Panc1 (cell line): ENCODE data around the gene GTPBP4. TPM values are rescaled to one million over a fixed set of nuclear protein-coding genes. Genes with fewer than 3 reads are reported as not detected.

Source experiments
- ATAC-seq: fragments of 200-7000 bp; cut with Tn5 transposase; 2 replicates; pipeline ENCODE4 v1.9.1; 2020; ENCODE audit warnings: mild to moderate bottlenecking, moderate library complexity
- BruUV-seq: library from RNA; stranded (reverse); fragments of 400-500 nt; replicated peaks from 2 replicates; lab custom pipeline; 2021; lab: Mats Ljungman, UMichigan
- CTCF ChIA-PET: fragments of 300-600 bp; sonication (Branson Sonifier 250); formaldehyde crosslinking; loops from one replicate; lab custom pipeline; 2022; ENCODE audit warnings: antibody characterized with exemption; lab: Charles Lee
- POLR2A ChIA-PET: fragments of 300-600 bp; sonication (Branson Sonifier 250); formaldehyde crosslinking; loops from one replicate; lab custom pipeline; 2022; ENCODE audit warnings: antibody characterized with exemption; lab: Charles Lee
- DNase-seq: peaks from one replicate; pipeline ENCODE4 v3.0.0-alpha.2; 2010; ENCODE audit warnings: low read depth, low spot score
- H3K27ac ChIP-seq: 2 replicates; pipeline ENCODE4 v1.5.1; 2011; ENCODE audit warnings: mild to moderate bottlenecking, low read length, inconsistent platforms
- H3K27me3 ChIP-seq: fragments of 200-500 bp; sonication (Bioruptor generic); 2 replicates; pipeline ENCODE4 v1.6.0; 2014; ENCODE audit warnings: low read length, inconsistent platforms; ENCODE audit not compliant: control insufficient read depth, insufficient read depth
- H3K36me3 ChIP-seq: fragments of 200-500 bp; sonication (Bioruptor generic); 2 replicates; pipeline ENCODE4 v1.5.1; 2014; ENCODE audit warnings: inconsistent platforms, mild to moderate bottlenecking, low read length, moderate library complexity; ENCODE audit not compliant: control insufficient read depth, insufficient read depth
- H3K4me1 ChIP-seq: 2 replicates; pipeline ENCODE4 v1.5.1; 2011; ENCODE audit warnings: inconsistent platforms, mild to moderate bottlenecking, low read length, moderate library complexity; ENCODE audit not compliant: control insufficient read depth, insufficient read depth
- H3K4me3 ChIP-seq, 2 experiments: 2 replicates each; pipeline ENCODE4 v1.5.1; 2011 to 2012; ENCODE audit warnings: low read depth in 2 of 2, low read length in 2 of 2, mild to moderate bottlenecking in 2 of 2, inconsistent platforms in 1 of 2, moderate library complexity in 1 of 2
- H3K9me3 ChIP-seq: fragments of 200-500 bp; sonication (Bioruptor generic); 2 replicates; pipeline ENCODE4 v1.5.1; 2014; ENCODE audit warnings: low read depth, mild to moderate bottlenecking, inconsistent platforms, low read length, moderate library complexity; ENCODE audit not compliant: control insufficient read depth, insufficient read depth
- CTCF ChIP-seq: fragments of 450-650 bp; IDR thresholded peaks from 2 replicates; pipeline ENCODE4 v1.5.1; 2017; ENCODE audit warnings: mild to moderate bottlenecking
- POLR2AphosphoS5 ChIP-seq: IDR thresholded peaks from 2 replicates; pipeline ENCODE4 v1.6.1; 2012; ENCODE audit warnings: mild to moderate bottlenecking, low read depth, low read length, moderate library complexity
- SIN3A ChIP-seq: IDR thresholded peaks from 2 replicates; pipeline ENCODE4 v1.6.1; 2012; ENCODE audit warnings: low read depth, mild to moderate bottlenecking, low read length, moderate library complexity, borderline replicate concordance; ENCODE audit not compliant: insufficient read depth
- TCF7L2 ChIP-seq: IDR thresholded peaks from 2 replicates; pipeline ENCODE4 v1.6.1; 2011; ENCODE audit warnings: mild to moderate bottlenecking, low read depth, low read length, inconsistent platforms
- in situ Hi-C: cut with HindIII; loops from 2 replicates; pipeline ENCODE4 v1.10.0; 2016; ENCODE audit warnings: low sequenced_read_pairs, low pct_unique_long_range_greater_than_20kb
- intact Hi-C: fragments of 100-400 bp; cut with micrococcal nuclease; formaldehyde crosslinking; loops from one replicate; pipeline ENCODE4 v1.10.0; 2022; ENCODE audit not compliant: unreplicated experiment
- total RNA-seq: library from RNA; stranded (reverse); gene quantifications from one replicate; pipeline ENCODE4 v1.2.1, GENCODE V29; 2021; ENCODE audit not compliant: unreplicated experiment
- TF ChIP-seq, protein P1 (sequence below), 2 experiments: IDR thresholded peaks; 2 replicates each; pipeline ENCODE4 v1.6.1; 2011 to 2012; ENCODE audit warnings: low read depth in 2 of 2, control low read depth in 1 of 2, low read length in 1 of 2, mild to moderate bottlenecking in 1 of 2, moderate library complexity in 1 of 2; ENCODE audit not compliant: insufficient read depth in 1 of 2

GTPBP4 gene
- total RNA-seq, 1 experiment from 2014 or later, result 79.5 TPM

DNA sequence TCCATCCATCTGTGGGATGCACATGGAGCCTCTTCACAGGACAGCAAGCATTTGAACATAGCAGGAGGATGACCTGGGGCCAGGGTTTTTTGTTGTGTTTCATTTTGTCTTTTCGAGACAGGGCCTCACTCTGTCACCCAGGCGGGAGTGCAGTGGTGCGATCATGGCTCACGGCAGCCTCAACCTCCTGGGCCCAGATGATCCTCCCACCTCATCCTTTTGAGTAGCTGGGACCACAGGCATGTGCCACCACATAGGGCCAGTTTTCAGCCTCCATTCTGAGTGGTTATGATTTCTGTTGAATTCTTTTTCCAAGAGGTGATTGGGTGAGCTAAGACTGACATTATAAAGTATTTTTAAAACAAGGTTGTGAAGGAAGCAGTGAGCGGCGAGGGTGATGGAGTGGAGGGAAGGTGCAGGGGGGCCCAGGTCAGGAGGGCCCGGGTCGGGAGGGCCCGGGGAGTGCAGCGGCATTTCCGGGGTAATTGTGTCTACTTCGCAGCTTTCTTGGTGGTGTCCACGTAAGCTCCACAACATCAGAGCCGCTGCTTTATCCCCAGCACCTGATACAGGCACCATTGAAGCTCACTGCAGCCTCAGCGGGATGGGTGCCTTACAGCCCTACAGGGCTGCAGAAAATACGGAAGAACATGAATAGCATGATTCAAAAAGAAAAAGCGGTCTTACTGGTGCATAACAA is 44.8 kb upstream of the GTPBP4 start:
- Histone ChIP-seq H3K9me3 (no peaks in the 10 kb centered on the region), H3K4me3 (no peak overlapping the region), H3K36me3 (no peaks in the 10 kb centered on the region), H3K27ac (no peak overlapping the region), H3K4me1 (no peaks in the 10 kb centered on the region), H3K27me3 (no peaks in the 10 kb centered on the region)
- ATAC-seq (no peak), DNase-seq (no peak)
- POLR2A ChIA-PET, result no interaction called here
- BruUV-seq, result no TSS peak
- in situ Hi-C loops, result no loop called here
- TF ChIP-seq, protein P1, sequence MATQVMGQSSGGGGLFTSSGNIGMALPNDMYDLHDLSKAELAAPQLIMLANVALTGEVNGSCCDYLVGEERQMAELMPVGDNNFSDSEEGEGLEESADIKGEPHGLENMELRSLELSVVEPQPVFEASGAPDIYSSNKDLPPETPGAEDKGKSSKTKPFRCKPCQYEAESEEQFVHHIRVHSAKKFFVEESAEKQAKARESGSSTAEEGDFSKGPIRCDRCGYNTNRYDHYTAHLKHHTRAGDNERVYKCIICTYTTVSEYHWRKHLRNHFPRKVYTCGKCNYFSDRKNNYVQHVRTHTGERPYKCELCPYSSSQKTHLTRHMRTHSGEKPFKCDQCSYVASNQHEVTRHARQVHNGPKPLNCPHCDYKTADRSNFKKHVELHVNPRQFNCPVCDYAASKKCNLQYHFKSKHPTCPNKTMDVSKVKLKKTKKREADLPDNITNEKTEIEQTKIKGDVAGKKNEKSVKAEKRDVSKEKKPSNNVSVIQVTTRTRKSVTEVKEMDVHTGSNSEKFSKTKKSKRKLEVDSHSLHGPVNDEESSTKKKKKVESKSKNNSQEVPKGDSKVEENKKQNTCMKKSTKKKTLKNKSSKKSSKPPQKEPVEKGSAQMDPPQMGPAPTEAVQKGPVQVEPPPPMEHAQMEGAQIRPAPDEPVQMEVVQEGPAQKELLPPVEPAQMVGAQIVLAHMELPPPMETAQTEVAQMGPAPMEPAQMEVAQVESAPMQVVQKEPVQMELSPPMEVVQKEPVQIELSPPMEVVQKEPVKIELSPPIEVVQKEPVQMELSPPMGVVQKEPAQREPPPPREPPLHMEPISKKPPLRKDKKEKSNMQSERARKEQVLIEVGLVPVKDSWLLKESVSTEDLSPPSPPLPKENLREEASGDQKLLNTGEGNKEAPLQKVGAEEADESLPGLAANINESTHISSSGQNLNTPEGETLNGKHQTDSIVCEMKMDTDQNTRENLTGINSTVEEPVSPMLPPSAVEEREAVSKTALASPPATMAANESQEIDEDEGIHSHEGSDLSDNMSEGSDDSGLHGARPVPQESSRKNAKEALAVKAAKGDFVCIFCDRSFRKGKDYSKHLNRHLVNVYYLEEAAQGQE (IDR thresholded peaks at IDR 0.05; ENCODE audit: insufficient read depth in 1 of 2, low read depth in 2 of 2, low read length in 1 of 2), result no peak
- TF ChIP-seq TCF7L2 (no peak), POLR2AphosphoS5 (no peak), SIN3A (no peak), CTCF (no peak)
- CTCF ChIA-PET, result interaction anchor here (0.6 kb wide), 1 partner anchor 41 kb away, joined by 4 read pairs; no protein-coding TSS in a partner anchor
- intact Hi-C loops, result no loop called here

DNA sequence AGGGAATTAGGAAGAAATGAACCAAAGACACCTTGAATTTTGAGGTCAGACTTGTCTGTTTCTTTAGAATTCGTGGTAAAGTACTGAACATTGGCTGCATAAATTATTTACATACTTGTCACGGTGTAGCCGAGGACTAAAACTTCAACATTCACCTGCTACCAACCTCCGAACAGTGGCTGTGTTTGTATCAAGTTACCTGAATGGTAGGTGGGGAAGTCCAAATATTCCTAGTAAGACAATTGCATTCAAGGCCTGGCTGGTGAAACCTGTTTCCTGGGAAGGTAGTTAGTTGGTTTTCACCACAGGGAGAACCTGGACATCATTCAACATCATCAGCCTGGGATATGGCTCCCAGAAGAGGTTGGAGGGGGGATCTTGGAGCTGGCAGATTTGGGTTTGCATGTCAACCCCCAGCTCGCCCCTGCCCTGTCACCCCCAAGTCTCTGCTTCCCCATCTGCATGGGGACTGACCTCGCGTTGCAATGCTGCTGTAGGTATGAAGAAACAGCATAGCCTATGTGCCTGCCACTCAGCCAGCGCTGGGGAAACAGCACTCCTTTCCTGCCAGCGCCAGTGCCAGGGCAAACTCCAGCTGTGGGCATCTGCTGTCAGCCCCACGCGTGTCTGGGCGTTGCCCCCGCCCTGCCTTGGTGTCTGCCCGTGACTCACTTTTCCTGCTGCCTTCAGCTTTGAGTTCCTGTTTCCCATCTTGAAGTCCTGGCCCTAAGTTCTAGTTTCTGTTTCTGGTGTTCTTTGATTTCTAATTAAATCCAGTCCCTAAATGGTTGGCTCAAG is 44.0 kb upstream of the GTPBP4 start:
- intact Hi-C loops, result no loop called here
- no peaks in the 10 kb centered on the region for H3K9me3 ChIP-seq
- DNase-seq (no peak), ATAC-seq (no peak)
- H3K27me3 ChIP-seq, result no peaks in the 10 kb centered on the region
- H3K27ac ChIP-seq, result no peak overlapping the region
- H3K4me3 ChIP-seq, result no peak overlapping the region
- BruUV-seq, result no TSS peak
- ChIA-PET CTCF (no interaction called here), POLR2A (no interaction called here)
- H3K36me3 ChIP-seq, result no peaks in the 10 kb centered on the region
- H3K4me1 ChIP-seq, result no peaks in the 10 kb centered on the region
- TF ChIP-seq SIN3A (no peak), POLR2AphosphoS5 (no peak), CTCF (no peak), TCF7L2 (no peak)
- TF ChIP-seq, protein P1 (IDR thresholded peaks at IDR 0.05; ENCODE audit: insufficient read depth in 1 of 2, low read depth in 2 of 2, low read length in 1 of 2), result no peak
- in situ Hi-C loops, result no loop called here
